ENCODE data around the gene HPS1. TPM values are rescaled to one million over a fixed set of nuclear protein-coding genes. Genes with fewer than 3 reads are reported as not detected.
"Not testable (repeated sequence)": the region's sequence is repeated elsewhere in the genome, so short reads cannot be mapped to it uniquely, and the experiment has no call there.

The HPS1 gene
- total RNA-seq, 2 experiments from 2014 or later: 53.2 to 68.7 TPM

DNA sequence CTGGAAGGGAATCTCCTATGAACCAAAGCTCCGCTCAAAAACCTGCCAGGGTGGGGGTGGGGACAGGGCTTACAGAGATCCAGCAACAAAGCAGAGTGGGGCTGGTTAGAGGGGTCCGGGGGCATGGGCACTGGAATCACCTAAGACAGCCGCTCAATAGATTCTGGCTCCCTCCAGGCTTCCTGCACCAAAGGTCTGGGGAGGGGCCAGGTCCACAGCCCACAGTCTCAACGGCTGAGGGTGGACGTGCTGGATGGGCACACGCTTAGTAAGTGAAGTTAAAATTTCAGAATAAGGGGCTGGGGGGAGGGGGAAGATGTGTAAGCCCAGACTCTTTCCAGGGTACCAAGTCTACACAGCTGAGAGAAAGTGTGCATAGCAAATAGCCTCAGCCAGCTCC lies 62.9 kb downstream of the HPS1 start:
- CTCF ChIA-PET (ENCODE audit: unreplicated experiment): no interaction called here
- DNase-seq (ENCODE audit: low spot score): no peak

DNA sequence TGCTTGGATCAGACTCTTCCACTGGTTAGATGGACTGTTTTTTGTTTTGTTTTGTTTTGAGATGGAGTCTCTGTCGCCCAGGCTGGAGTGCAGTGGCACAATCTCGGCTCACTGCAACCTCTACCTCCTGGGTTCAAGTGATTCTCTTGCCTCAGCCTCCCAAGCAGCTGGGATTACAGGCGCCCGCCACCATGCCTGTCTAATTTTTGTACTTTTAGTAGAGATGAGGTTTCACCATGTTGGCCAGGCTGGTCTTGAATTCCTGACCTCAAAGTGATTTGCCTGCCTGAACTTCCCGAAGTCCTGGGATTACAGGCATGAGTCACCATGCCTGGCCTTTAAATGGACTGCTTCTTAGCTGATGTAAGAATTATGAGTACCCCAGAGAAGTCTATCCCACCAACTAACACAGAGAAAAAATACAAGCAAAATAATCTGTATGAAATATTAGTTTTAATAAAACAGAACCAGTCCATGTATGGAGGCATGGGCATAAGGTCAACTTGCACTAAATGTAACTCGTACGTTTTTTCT lies 63.5 kb downstream of the HPS1 start:
- BruUV-seq (replicated peaks); H3K27ac ChIP-seq (ENCODE audit: low read depth, low read length, poor library complexity, severe bottlenecking); H3K9me2 ChIP-seq (ENCODE audit: insufficient read depth, low read length); H3K9me3 ChIP-seq (ENCODE audit: low read length); H3K36me3 ChIP-seq (ENCODE audit: insufficient read depth, low read length); CTCF ChIA-PET (ENCODE audit: unreplicated experiment); H3K4me3 ChIP-seq (ENCODE audit: low read depth, low read length, poor library complexity, severe bottlenecking); H2AFZ ChIP-seq (ENCODE audit: low read length); H3K4me2 ChIP-seq (ENCODE audit: low read length); H3K79me2 ChIP-seq (ENCODE audit: insufficient read depth, low read depth, low read length); H4K20me1 ChIP-seq (ENCODE audit: insufficient read depth, low read length); DNase-seq (ENCODE audit: low spot score); H3K4me1 ChIP-seq (ENCODE audit: insufficient read depth, low read length, poor library complexity, severe bottlenecking); intact Hi-C loops (cut with micrococcal nuclease; ENCODE audit: unreplicated experiment): not testable (repeated sequence)
- POLR2A ChIA-PET: interaction anchor here (0.6 to 0.9 kb wide), 2 partner anchors 68 to 338 kb away, joined by 4 to 5 read pairs; no protein-coding TSS in a partner anchor

More for the DNA sequence above, 62.9 kb downstream of the HPS1 start:
- Histone ChIP-seq H3K36me3 (ENCODE audit: insufficient read depth, low read length) (no peaks in the 10 kb centered on the region), H3K4me3 (ENCODE audit: low read depth, low read length, poor library complexity, severe bottlenecking) (no peak overlapping the region), H2AFZ (ENCODE audit: low read length) (no peak overlapping the region), H3K9me3 (ENCODE audit: low read length) (no peaks in the 10 kb centered on the region), H3K27ac (ENCODE audit: low read depth, low read length, poor library complexity, severe bottlenecking) (no peak overlapping the region), H3K9me2 (ENCODE audit: insufficient read depth, low read length) (no peaks in the 10 kb centered on the region), H3K79me2 (ENCODE audit: insufficient read depth, low read depth, low read length) (no peaks in the 10 kb centered on the region), H4K20me1 (ENCODE audit: insufficient read depth, low read length) (no peaks in the 10 kb centered on the region), H3K4me2 (ENCODE audit: low read length) (no peak overlapping the region), H3K4me1 (ENCODE audit: insufficient read depth, low read length, poor library complexity, severe bottlenecking) (no peaks in the 10 kb centered on the region)
- intact Hi-C loops (cut with micrococcal nuclease; ENCODE audit: unreplicated experiment): no loop called here
- no peak for TF ChIP-seq EZH2phosphoT487 (IDR thresholded peaks at IDR 0.05; ENCODE audit: borderline replicate concordance, low read depth, low read length)
- TF ChIP-seq, protein P1, sequence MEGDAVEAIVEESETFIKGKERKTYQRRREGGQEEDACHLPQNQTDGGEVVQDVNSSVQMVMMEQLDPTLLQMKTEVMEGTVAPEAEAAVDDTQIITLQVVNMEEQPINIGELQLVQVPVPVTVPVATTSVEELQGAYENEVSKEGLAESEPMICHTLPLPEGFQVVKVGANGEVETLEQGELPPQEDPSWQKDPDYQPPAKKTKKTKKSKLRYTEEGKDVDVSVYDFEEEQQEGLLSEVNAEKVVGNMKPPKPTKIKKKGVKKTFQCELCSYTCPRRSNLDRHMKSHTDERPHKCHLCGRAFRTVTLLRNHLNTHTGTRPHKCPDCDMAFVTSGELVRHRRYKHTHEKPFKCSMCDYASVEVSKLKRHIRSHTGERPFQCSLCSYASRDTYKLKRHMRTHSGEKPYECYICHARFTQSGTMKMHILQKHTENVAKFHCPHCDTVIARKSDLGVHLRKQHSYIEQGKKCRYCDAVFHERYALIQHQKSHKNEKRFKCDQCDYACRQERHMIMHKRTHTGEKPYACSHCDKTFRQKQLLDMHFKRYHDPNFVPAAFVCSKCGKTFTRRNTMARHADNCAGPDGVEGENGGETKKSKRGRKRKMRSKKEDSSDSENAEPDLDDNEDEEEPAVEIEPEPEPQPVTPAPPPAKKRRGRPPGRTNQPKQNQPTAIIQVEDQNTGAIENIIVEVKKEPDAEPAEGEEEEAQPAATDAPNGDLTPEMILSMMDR (conservative IDR thresholded peaks at IDR 0.05; ENCODE audit: low read length): no peak
- BruUV-seq (replicated peaks): no TSS peak
- POLR2A ChIA-PET: interaction anchor here (0.6 kb wide), 1 partner anchor 339 kb away, joined by 5 read pairs; no protein-coding TSS in a partner anchor

DNA sequence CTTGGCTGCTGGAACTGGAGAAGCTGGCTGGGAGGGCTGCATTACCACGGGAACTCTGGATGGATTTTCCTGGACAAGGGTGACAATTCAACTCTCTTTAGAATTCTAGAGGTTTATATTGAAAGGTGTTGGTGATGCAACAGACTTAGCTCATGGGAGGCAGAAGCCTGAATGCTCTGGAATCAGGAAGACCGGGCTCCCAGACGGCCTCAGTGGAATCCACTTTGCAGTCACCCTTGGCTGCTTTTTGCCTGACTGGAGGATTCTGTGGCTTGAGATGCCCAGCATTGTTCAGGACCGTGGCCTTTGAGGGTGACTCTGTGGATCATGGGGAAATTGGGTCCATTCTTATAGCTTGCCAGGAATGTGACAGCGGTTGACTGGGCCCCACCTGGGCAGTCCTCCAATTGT lies 64.0 kb downstream of the HPS1 start:
- DNase-seq (ENCODE audit: low spot score): no peak
- Histone ChIP-seq H3K36me3 (ENCODE audit: insufficient read depth, low read length) (no peaks in the 10 kb centered on the region), H3K4me3 (ENCODE audit: low read depth, low read length, poor library complexity, severe bottlenecking) (no peak overlapping the region), H3K4me2 (ENCODE audit: low read length) (no peak overlapping the region), H4K20me1 (ENCODE audit: insufficient read depth, low read length) (no peaks in the 10 kb centered on the region), H3K9me3 (ENCODE audit: low read length) (no peaks in the 10 kb centered on the region), H3K4me1 (ENCODE audit: insufficient read depth, low read length, poor library complexity, severe bottlenecking) (no peaks in the 10 kb centered on the region), H3K79me2 (ENCODE audit: insufficient read depth, low read depth, low read length) (no peaks in the 10 kb centered on the region), H2AFZ (ENCODE audit: low read length) (no peak overlapping the region), H3K27ac (ENCODE audit: low read depth, low read length, poor library complexity, severe bottlenecking) (no peak overlapping the region), H3K9me2 (ENCODE audit: insufficient read depth, low read length) (no peaks in the 10 kb centered on the region)
- CTCF ChIA-PET (ENCODE audit: unreplicated experiment): no interaction called here
- no peak for TF ChIP-seq EZH2phosphoT487 (IDR thresholded peaks at IDR 0.05; ENCODE audit: borderline replicate concordance, low read depth, low read length)
- TF ChIP-seq, protein P1 (conservative IDR thresholded peaks at IDR 0.05; ENCODE audit: low read length): no peak
- POLR2A ChIA-PET: interaction anchor here (0.9 kb wide), 1 partner anchor 69 kb away, joined by 4 read pairs; no protein-coding TSS in a partner anchor
- intact Hi-C loops (cut with micrococcal nuclease; ENCODE audit: unreplicated experiment): no loop called here
- no TSS peak for BruUV-seq (replicated peaks)

All from OCI-LY7 (cell line).